Uterus (tissue), 2 donors: ENCODE measurements around the gene IQGAP2.

ENCODE experiments used
- CTCF ChIP-seq, 4 experiments: fragments of 200-600 bp in 2 of 4; fragments of 450-650 bp in 2 of 4; sonication (generic) in 2 of 4; IDR thresholded peaks; one replicate each; pipeline ENCODE4 v1.5.1; 2016 to 2019; ENCODE audit warnings: antibody characterized with exemption in 4 of 4, mild to moderate bottlenecking in 2 of 4, moderate library complexity in 1 of 4
- POLR2A ChIP-seq, 2 donors: fragments of 450-650 bp; IDR thresholded peaks; one replicate each; pipeline ENCODE4 v1.6.1; 2016; ENCODE audit warnings: antibody characterized with exemption in 2 of 2, mild to moderate bottlenecking in 1 of 2, moderate library complexity in 1 of 2

GRCh38 chr5:76397200-76397599, 5.9 kb upstream of the IQGAP2 start:
- TF ChIP-seq CTCF (IDR thresholded peaks at IDR 0.05) (no peak), POLR2A (IDR thresholded peaks at IDR 0.05) (no peak)
